Frontal cortex (tissue), 4 donors: Measurements from ENCODE around the gene TACR1. TPM values are rescaled to one million over a fixed set of nuclear protein-coding genes. Genes with fewer than 3 reads are reported as not detected.

Experiments used
- DNase-seq, 2 donors: peaks; one replicate each; pipeline ENCODE4 v3.0.0; 2012; ENCODE audit warnings: low spot score in 2 of 2
- FAIRE-seq: peaks from 2 replicates; lab custom pipeline; 2012; peaks lifted over from hg19 to GRCh38; lab: Jason Lieb, UNC
- total RNA-seq: library from RNA; depleted of rRNA; stranded (reverse); fragments of >200 nt; gene quantifications from one replicate; pipeline ENCODE4 v1.2.3, GENCODE V29; 2014
- donor health status: control.
- donor health status: control.
- donor health status: control.

TACR1 gene
- total RNA-seq, 1 donor from 2014 or later = 1.2 TPM

GRCh38 chr2:75098856-75099255, 100.5 kb downstream of the TACR1 start:
- DNase-seq = no peak

GRCh38 chr2:75097831-75098230, 101.5 kb downstream of the TACR1 start:
- DNase-seq = no peak
- no peak for FAIRE-seq

More at GRCh38 chr2:75098856-75099255, 100.5 kb downstream of the TACR1 start:
- FAIRE-seq = no peak

GRCh38 chr2:75094405-75094804, 104.9 kb downstream of the TACR1 start:
- FAIRE-seq (no peak), DNase-seq (no peak)

GRCh38 chr2:75090770-75091515, 108.4 kb downstream of the TACR1 start:
- FAIRE-seq (no peak), DNase-seq (no peak)

- FAIRE-seq (no peak), DNase-seq (no peak)
Observed at GRCh38 chr2:75089471-75089870, 109.8 kb downstream of the TACR1 start.

GRCh38 chr2:75088791-75089190, 110.5 kb downstream of the TACR1 start:
- FAIRE-seq = no peak
- DNase-seq = no peak

- no peak for DNase-seq
- no peak for FAIRE-seq
Observed at GRCh38 chr2:75087736-75088135, 111.6 kb downstream of the TACR1 start.

GRCh38 chr2:75079575-75079974, 119.7 kb downstream of the TACR1 start:
- no peak for FAIRE-seq
- DNase-seq = no peak

- no peak for DNase-seq
- FAIRE-seq = no peak
Observed at GRCh38 chr2:75077909-75078308, 121.4 kb downstream of the TACR1 start.

- no peak for DNase-seq
- no peak for FAIRE-seq
Observed at GRCh38 chr2:75076088-75076487, 123.2 kb downstream of the TACR1 start.

- DNase-seq (no peak), FAIRE-seq (no peak)
Observed at GRCh38 chr2:75074708-75075107, 124.6 kb downstream of the TACR1 start.

- FAIRE-seq = no peak
- DNase-seq = no peak
Observed at GRCh38 chr2:75074228-75074627, 125.1 kb downstream of the TACR1 start.

GRCh38 chr2:75071766-75072165, 127.6 kb downstream of the TACR1 start:
- no peak for FAIRE-seq
- no peak for DNase-seq

GRCh38 chr2:75068546-75068945, 130.8 kb downstream of the TACR1 start:
- DNase-seq = no peak
- FAIRE-seq = no peak

- DNase-seq = no peak
Observed at GRCh38 chr2:75067506-75067905, 131.8 kb downstream of the TACR1 start.

GRCh38 chr2:75066121-75066902, 133.0 kb downstream of the TACR1 start:
- no peak for FAIRE-seq
- DNase-seq = no peak

More at GRCh38 chr2:75067506-75067905, 131.8 kb downstream of the TACR1 start:
- no peak for FAIRE-seq

GRCh38 chr2:75065402-75066008, 133.8 kb downstream of the TACR1 start:
- FAIRE-seq = no peak
- no peak for DNase-seq

- DNase-seq (peak in 1 of 2 donors; percentile 12), FAIRE-seq (no peak)
Observed at GRCh38 chr2:75064691-75065396, 134.5 kb downstream of the TACR1 start.

- FAIRE-seq = no peak
- no peak for DNase-seq
Observed at GRCh38 chr2:75063906-75064305, 135.4 kb downstream of the TACR1 start.

GRCh38 chr2:75058427-75058826, 140.9 kb downstream of the TACR1 start:
- DNase-seq (no peak), FAIRE-seq (no peak)
